Gastroesophageal sphincter (tissue), 4 donors: ENCODE results near the gene TBCK. TPM values are rescaled to one million over a fixed set of nuclear protein-coding genes. Genes with fewer than 3 reads are reported as not detected.

Experiments used
- ATAC-seq: fragments of 150-250 bp; one replicate; pipeline ENCODE4 v1.9.1; 2016; ENCODE audit warnings: mild to moderate bottlenecking, moderate library complexity
- H3K27ac ChIP-seq, 4 donors: fragments of 200-600 bp; sonication (generic) in 3 of 4; 1 replicate in 3 of 4; 2 replicates in 1 of 4; pipeline ENCODE4 v1.5.1; 2016 to 2019
- H3K27me3 ChIP-seq: fragments of 200-600 bp; sonication (generic); one replicate; pipeline ENCODE4 v1.5.1; 2019
- H3K36me3 ChIP-seq, 2 donors: fragments of 200-600 bp; sonication (generic); one replicate each; pipeline ENCODE4 v1.5.1; 2019; ENCODE audit warnings: control low read depth in 1 of 2
- H3K4me1 ChIP-seq, 3 donors: fragments of 200-600 bp; sonication (generic); 1 replicate in 2 of 3; 2 replicates in 1 of 3; pipeline ENCODE4 v1.5.1; 2016 to 2019; ENCODE audit warnings: control low read depth in 2 of 3
- H3K4me3 ChIP-seq, 2 donors: fragments of 200-600 bp; sonication (generic); one replicate each; pipeline ENCODE4 v1.5.1; 2019; ENCODE audit warnings: mild to moderate bottlenecking in 1 of 2, moderate library complexity in 1 of 2
- H3K9me3 ChIP-seq, 3 donors: fragments of 200-600 bp; sonication (generic); one replicate each; pipeline ENCODE4 v1.5.1; 2017 to 2019; ENCODE audit warnings: control low read depth in 2 of 3
- EP300 ChIP-seq: sonication (generic); formaldehyde crosslinking; IDR thresholded peaks from one replicate; pipeline ENCODE4 v1.6.1; 2017; ENCODE audit warnings: antibody characterized with exemption, mild to moderate bottlenecking
- POLR2A ChIP-seq, 2 donors: fragments of 450-650 bp; IDR thresholded peaks; one replicate each; pipeline ENCODE4 v1.6.1; 2017; ENCODE audit warnings: antibody characterized with exemption in 2 of 2, mild to moderate bottlenecking in 2 of 2, moderate library complexity in 1 of 2
- POLR2AphosphoS5 ChIP-seq: sonication (generic); formaldehyde crosslinking; IDR thresholded peaks from one replicate; pipeline ENCODE4 v1.6.1; 2017; ENCODE audit warnings: antibody characterized with exemption
- WGBS, 2 donors: methylation state at CpG; one replicate each; pipeline ENCODE4 v1.1.5; 2018; ENCODE audit warnings: low coverage in 1 of 2; 5-methylcytosine and 5-hydroxymethylcytosine counted together
- total RNA-seq, 4 donors: library from RNA; depleted of rRNA; stranded (reverse); fragments of >200 nt; gene quantifications; one replicate each; pipeline ENCODE4 v1.1.0, GENCODE V29; 2016
- TF ChIP-seq, protein P1 (sequence below), 4 experiments: fragments of 200-600 bp in 2 of 4; fragments of 450-650 bp in 2 of 4; sonication (generic) in 1 of 4; IDR thresholded peaks; one replicate each; pipeline ENCODE4 v1.5.1; 2017 to 2019; ENCODE audit warnings: antibody characterized with exemption in 4 of 4, mild to moderate bottlenecking in 2 of 4, moderate library complexity in 2 of 4

Gene TBCK
- total RNA-seq, 4 donors from 2014 or later = 18.9 to 42.0 (median 20.9) TPM

DNA sequence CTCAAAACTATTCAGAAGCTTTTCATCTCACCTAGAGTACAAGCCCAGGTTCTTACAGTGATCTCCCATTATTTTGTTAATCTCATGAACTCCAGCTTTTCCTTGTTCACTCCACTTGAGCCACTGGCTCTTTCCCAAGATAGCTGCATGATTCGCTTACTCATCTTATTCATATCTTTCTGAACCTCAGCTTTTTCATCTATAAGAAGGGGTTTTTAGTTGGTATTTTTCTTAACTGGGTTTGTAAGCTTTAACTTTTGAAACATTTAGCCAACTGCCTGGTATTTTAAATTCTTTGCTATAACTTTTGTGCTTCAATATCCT is 28.6 kb upstream of the TBCK start:
- Histone ChIP-seq H3K27ac (no peak overlapping the region), H3K4me1 (peaks cover 0 to 12% (median 0%) of the 10 kb centered on the region in 3 donors), H3K4me3 (no peak overlapping the region), H3K27me3 (no peaks in the 10 kb centered on the region), H3K36me3 (peaks cover 4 to 40% of the 10 kb centered on the region in 2 donors), H3K9me3 (no peaks in the 10 kb centered on the region)
- no peak for ATAC-seq
- TF ChIP-seq, protein P1, sequence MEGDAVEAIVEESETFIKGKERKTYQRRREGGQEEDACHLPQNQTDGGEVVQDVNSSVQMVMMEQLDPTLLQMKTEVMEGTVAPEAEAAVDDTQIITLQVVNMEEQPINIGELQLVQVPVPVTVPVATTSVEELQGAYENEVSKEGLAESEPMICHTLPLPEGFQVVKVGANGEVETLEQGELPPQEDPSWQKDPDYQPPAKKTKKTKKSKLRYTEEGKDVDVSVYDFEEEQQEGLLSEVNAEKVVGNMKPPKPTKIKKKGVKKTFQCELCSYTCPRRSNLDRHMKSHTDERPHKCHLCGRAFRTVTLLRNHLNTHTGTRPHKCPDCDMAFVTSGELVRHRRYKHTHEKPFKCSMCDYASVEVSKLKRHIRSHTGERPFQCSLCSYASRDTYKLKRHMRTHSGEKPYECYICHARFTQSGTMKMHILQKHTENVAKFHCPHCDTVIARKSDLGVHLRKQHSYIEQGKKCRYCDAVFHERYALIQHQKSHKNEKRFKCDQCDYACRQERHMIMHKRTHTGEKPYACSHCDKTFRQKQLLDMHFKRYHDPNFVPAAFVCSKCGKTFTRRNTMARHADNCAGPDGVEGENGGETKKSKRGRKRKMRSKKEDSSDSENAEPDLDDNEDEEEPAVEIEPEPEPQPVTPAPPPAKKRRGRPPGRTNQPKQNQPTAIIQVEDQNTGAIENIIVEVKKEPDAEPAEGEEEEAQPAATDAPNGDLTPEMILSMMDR (IDR thresholded peaks at IDR 0.05) = no peak
- TF ChIP-seq EP300 (no peak), POLR2AphosphoS5 (no peak), POLR2A (IDR thresholded peaks at IDR 0.05) (no peak)
- WGBS, 2 donors = 57 to 64% methylated on average over 1 of the region's 1 CpG

DNA sequence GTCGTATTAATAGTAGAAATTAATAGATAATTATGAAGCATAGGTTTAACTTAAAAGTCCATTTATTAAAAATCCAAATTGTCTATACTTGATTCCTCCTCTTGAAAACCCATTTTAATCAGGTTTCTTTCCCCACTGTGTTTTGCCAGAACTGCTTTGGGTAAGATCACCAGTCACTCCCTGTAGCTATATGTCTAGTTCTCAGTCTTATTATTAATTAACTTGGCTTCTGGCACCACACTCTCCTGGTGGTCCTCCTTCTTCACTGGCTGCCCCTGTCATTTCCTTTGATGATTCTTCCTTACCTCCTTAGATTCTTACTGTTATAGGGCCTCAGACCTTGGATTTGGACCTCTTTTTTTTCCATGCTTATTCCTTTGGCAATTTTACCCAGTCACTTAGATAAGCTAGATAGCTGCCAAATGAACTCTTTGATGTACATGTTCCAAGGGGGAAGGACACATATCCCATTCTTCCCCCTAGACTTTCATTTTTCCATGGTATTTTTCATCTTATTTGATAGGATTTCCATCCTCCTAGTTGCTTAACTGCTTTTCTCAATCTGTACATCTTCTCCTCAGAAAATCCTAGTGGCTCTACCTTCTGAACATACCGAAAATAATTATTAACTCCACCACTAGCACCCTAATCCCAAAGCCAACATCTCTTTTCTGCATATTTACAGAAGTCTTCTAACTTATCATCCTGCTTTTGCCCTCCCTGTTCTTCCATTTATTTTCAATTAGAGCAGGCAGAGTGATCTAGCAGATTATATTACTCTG is 28.0 kb upstream of the TBCK start:
- ATAC-seq = no peak
- H3K4me1 ChIP-seq = peaks cover 0 to 12% (median 0%) of the 10 kb centered on the region in 3 donors
- WGBS, 2 donors = 79 to 96% methylated on average over 2 of the region's 2 CpGs
- H3K27ac ChIP-seq = no peak overlapping the region
- no peaks in the 10 kb centered on the region for H3K9me3 ChIP-seq
- peaks cover 4 to 40% of the 10 kb centered on the region in 2 donors for H3K36me3 ChIP-seq
- TF ChIP-seq EP300 = no peak
- H3K27me3 ChIP-seq = no peaks in the 10 kb centered on the region
- no peak overlapping the region for H3K4me3 ChIP-seq

DNA sequence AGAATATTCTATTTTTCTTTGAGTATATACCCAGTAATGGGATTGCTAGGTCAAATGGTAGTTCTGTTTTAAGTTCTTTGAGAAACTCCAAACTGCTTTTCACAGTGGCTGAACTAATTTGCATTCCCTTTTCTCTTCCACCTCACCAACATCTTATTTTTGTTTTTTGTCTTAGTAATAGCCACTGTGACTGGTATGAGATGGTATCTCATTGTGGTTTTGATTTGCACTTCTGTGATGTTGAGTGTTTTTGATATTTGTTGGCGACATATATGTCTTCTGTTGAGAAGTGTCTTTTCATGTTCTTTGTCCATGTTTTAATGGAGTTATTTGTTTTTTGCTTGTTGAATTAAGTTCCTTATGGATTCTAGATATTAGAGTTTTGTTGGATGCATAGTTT is 24.8 kb upstream of the TBCK start:
- Histone ChIP-seq H3K27me3 (no peaks in the 10 kb centered on the region), H3K4me1 (peaks cover 0 to 12% (median 0%) of the 10 kb centered on the region in 3 donors), H3K4me3 (no peak overlapping the region), H3K27ac (no peak overlapping the region), H3K36me3 (peaks cover 0 to 46% of the 10 kb centered on the region in 2 donors), H3K9me3 (peaks cover 0 to 13% (median 0%) of the 10 kb centered on the region in 3 donors)
- no peak for ATAC-seq
- 100% methylated on average over 1 of the region's 1 CpG; no CpG with 5 or more reads in 1 of the 2 donors for WGBS, 2 donors
- TF ChIP-seq, protein P1 (IDR thresholded peaks at IDR 0.05) = no peak
- TF ChIP-seq POLR2AphosphoS5 = no peak
- TF ChIP-seq POLR2A (IDR thresholded peaks at IDR 0.05) = no peak
- TF ChIP-seq EP300 = no peak

DNA sequence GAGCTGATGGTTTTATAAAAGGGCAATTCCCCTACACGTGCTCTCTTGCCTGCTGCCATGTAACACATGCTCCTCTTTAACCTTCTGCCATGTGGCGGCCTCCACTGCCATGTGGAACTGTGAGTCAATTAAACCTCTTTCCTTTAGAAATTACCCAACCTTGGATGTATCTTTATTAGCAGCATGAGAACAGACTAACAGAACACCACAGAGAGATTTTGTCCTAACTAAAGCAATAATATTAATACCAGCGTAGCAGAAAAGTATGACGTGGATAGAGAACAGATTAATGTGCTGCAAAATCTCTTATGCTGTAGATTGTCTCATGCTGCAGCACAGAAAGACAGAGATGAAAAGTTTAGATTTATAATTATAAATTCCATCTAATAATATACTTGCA is 23.4 kb upstream of the TBCK start:
- H3K9me3 ChIP-seq = peaks cover 0 to 13% (median 0%) of the 10 kb centered on the region in 3 donors
- H3K27me3 ChIP-seq = no peaks in the 10 kb centered on the region
- TF ChIP-seq EP300 = no peak
- no peak overlapping the region for H3K4me3 ChIP-seq
- ATAC-seq = no peak
- H3K4me1 ChIP-seq = peaks cover 0 to 4% (median 0%) of the 10 kb centered on the region in 3 donors
- H3K36me3 ChIP-seq = peaks cover 0 to 60% of the 10 kb centered on the region in 2 donors
- 62 to 85% methylated on average over 2 to 4 of the region's 4 CpGs for WGBS, 2 donors
- no peak overlapping the region for H3K27ac ChIP-seq

DNA sequence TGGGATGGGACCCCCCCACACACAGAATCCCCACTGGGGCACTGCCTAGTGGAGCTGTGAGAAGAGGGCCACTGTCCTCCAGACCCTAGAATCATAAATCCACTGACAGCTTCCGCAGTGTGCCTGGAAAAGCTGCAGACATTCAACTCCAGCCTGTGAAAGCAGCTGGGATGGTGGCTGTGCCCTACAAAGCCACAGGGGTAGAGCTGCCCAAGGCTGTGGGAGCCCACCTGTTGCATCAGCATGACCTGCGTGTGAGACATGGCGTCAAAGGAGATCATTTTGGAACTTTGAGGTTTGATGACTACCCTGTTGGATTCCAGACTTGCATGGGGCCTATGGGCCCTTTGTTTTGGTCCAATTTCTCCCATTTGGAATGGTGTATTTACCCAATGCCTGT is 22.7 kb upstream of the TBCK start:
- Histone ChIP-seq H3K27ac (no peak overlapping the region), H3K27me3 (no peaks in the 10 kb centered on the region), H3K36me3 (peaks cover 0 to 67% of the 10 kb centered on the region in 2 donors), H3K4me3 (no peak overlapping the region), H3K4me1 (no peaks in the 10 kb centered on the region), H3K9me3 (peaks cover 0 to 13% (median 0%) of the 10 kb centered on the region in 3 donors)
- TF ChIP-seq POLR2AphosphoS5 (no peak), POLR2A (IDR thresholded peaks at IDR 0.05) (no peak), EP300 (no peak)
- TF ChIP-seq, protein P1 (IDR thresholded peaks at IDR 0.05) = no peak
- no peak for ATAC-seq
- no CpG with 5 or more reads among the region's 3 CpGs for WGBS, 2 donors

DNA sequence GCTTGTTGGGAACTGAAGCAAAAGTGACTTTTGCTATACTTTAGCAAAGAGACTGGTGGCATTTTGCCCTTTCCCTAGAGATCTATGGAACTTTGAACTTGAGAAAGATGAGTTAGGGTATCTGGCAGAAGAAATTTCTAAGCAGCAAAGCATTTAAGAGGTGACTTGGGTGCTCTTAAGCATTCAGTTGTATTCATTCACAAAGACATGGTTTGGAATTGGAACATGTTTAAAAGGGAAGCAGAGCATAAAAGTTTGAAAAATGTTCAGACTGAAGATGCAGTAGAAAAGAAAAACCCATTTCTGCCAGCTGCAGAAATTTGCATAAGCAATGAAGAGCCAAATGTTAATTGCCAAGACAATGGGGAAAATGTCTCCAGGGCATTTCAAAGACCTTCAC is 21.9 kb upstream of the TBCK start:
- Histone ChIP-seq H3K9me3 (peaks cover 0 to 13% (median 0%) of the 10 kb centered on the region in 3 donors), H3K4me3 (no peak overlapping the region), H3K36me3 (peaks cover 0 to 75% of the 10 kb centered on the region in 2 donors), H3K4me1 (no peaks in the 10 kb centered on the region), H3K27me3 (no peaks in the 10 kb centered on the region), H3K27ac (no peak overlapping the region)
- ATAC-seq = no peak
- TF ChIP-seq EP300 (no peak), POLR2A (IDR thresholded peaks at IDR 0.05) (no peak), POLR2AphosphoS5 (no peak)
